ENCODE measurements around the gene ANAPC16. TPM values are rescaled to one million over a fixed set of nuclear protein-coding genes. Genes with fewer than 3 reads are reported as not detected.

The ANAPC16 gene
- total RNA-seq, 1 donor from 2014 or later, result 105 TPM

- H3K36me3 ChIP-seq (ENCODE audit: control insufficient read depth, insufficient read depth, low read length), result peaks cover 6% of the 10 kb centered on the region
- peak overlapping the region; percentile 47 for H3K4me3 ChIP-seq (ENCODE audit: low read depth, low read length)
- TF ChIP-seq CTCF (IDR thresholded peaks at IDR 0.05; ENCODE audit: insufficient read depth, low read length, poor library complexity, severe bottlenecking), result no peak
- peak; percentile 79 for DNase-seq (ENCODE audit: low read depth)
- no peaks in the 10 kb centered on the region for H3K27me3 ChIP-seq (ENCODE audit: control insufficient read depth, insufficient read depth, low read length)
Observed at GRCh38 chr10:72272689-72273409, 57.0 kb downstream of the ANAPC16 start.

GRCh38 chr10:72273410-72274212 lies 57.8 kb downstream of the ANAPC16 start, which contains the start of gene DDIT4:
DDIT4 (plus strand) TSS chr10:72273924; CDS start chr10:72274217, 293 bp downstream.
- peak; percentile 92 for DNase-seq (ENCODE audit: low read depth)
- no peak for TF ChIP-seq CTCF (IDR thresholded peaks at IDR 0.05; ENCODE audit: insufficient read depth, low read length, poor library complexity, severe bottlenecking)
- Histone ChIP-seq H3K36me3 (ENCODE audit: control insufficient read depth, insufficient read depth, low read length) (peaks cover 6% of the 10 kb centered on the region), H3K27me3 (ENCODE audit: control insufficient read depth, insufficient read depth, low read length) (no peaks in the 10 kb centered on the region), H3K4me3 (ENCODE audit: low read depth, low read length) (peak within 1 kb of the TSS; percentile 86)

- Histone ChIP-seq H3K27me3 (ENCODE audit: control insufficient read depth, insufficient read depth, low read length) (no peaks in the 10 kb centered on the region), H3K4me3 (ENCODE audit: low read depth, low read length) (peak overlapping the region; percentile 86), H3K36me3 (ENCODE audit: control insufficient read depth, insufficient read depth, low read length) (peaks cover 6% of the 10 kb centered on the region)
- no peak for DNase-seq (ENCODE audit: low read depth)
- no peak for TF ChIP-seq CTCF (IDR thresholded peaks at IDR 0.05; ENCODE audit: insufficient read depth, low read length, poor library complexity, severe bottlenecking)
Observed at GRCh38 chr10:72274213-72274729, 58.5 kb downstream of the ANAPC16 start.

- peak; percentile 83 for TF ChIP-seq CTCF (IDR thresholded peaks at IDR 0.05; ENCODE audit: insufficient read depth, low read length, poor library complexity, severe bottlenecking)
- DNase-seq (ENCODE audit: low read depth), result no peak
- H3K27me3 ChIP-seq (ENCODE audit: control insufficient read depth, insufficient read depth, low read length), result no peaks in the 10 kb centered on the region
- peak overlapping the region; percentile 86 for H3K4me3 ChIP-seq (ENCODE audit: low read depth, low read length)
- peaks cover 6% of the 10 kb centered on the region for H3K36me3 ChIP-seq (ENCODE audit: control insufficient read depth, insufficient read depth, low read length)
Observed at GRCh38 chr10:72274730-72275350, 59.0 kb downstream of the ANAPC16 start.

- TF ChIP-seq CTCF (IDR thresholded peaks at IDR 0.05; ENCODE audit: insufficient read depth, low read length, poor library complexity, severe bottlenecking), result no peak
- DNase-seq (ENCODE audit: low read depth), result no peak
- H3K27me3 ChIP-seq (ENCODE audit: control insufficient read depth, insufficient read depth, low read length), result no peaks in the 10 kb centered on the region
- peak overlapping the region; percentile 86 for H3K4me3 ChIP-seq (ENCODE audit: low read depth, low read length)
- H3K36me3 ChIP-seq (ENCODE audit: control insufficient read depth, insufficient read depth, low read length), result peaks cover 6% of the 10 kb centered on the region
Observed at GRCh38 chr10:72275351-72276012, 59.7 kb downstream of the ANAPC16 start.

Data from kidney epithelial cell (primary cell).